ENCODE measurements around the gene TAS2R20.

The TAS2R20 gene

DNA sequence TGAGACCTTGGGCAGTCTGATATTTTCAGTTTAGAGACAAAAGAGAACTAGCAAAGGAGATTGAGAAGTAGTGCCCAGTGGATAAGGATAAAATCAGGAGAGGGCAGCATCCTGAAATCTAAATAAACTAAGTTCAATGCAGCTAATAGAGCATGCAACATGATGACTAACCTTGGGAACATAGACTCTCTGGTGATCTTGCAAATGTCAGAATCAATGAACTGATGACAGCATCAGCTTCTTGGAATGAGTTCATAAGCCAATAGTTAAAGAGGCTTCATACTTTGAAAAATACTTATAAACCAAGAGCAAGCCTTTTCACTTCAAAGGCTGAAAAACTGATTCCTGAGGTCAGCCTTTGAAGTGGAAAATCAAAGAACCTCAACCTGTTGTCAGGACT, 16.1 kb upstream of the TAS2R20 start:
- Histone ChIP-seq H3K27ac (no peak overlapping the region), H3K27me3 (no peaks in the 10 kb centered on the region), H3K4me1 (ENCODE audit: control insufficient read depth in 1 of 2, insufficient read depth in 1 of 2, low read depth in 1 of 2, low read length in 1 of 2) (no peaks in the 10 kb centered on the region), H3K4me3 (ENCODE audit: low read depth in 1 of 2, low read length in 1 of 2) (no peak overlapping the region), H3K9me3 (no peaks in the 10 kb centered on the region), H3K36me3 (no peaks in the 10 kb centered on the region)
- TF ChIP-seq CTCF (IDR thresholded peaks at IDR 0.05) = no peak

GRCh38 chr12:11007608-11008007, 9.5 kb upstream of the TAS2R20 start:
- no peaks in the 10 kb centered on the region for H3K36me3 ChIP-seq
- no peak for TF ChIP-seq CTCF (IDR thresholded peaks at IDR 0.05)
- no peak overlapping the region for H3K27ac ChIP-seq
- H3K4me3 ChIP-seq (ENCODE audit: low read depth in 1 of 2, low read length in 1 of 2) = no peak overlapping the region
- H3K9me3 ChIP-seq = no peaks in the 10 kb centered on the region
- no peaks in the 10 kb centered on the region for H3K4me1 ChIP-seq (ENCODE audit: control insufficient read depth in 1 of 2, insufficient read depth in 1 of 2, low read depth in 1 of 2, low read length in 1 of 2)
- H3K27me3 ChIP-seq = no peaks in the 10 kb centered on the region

- Histone ChIP-seq H3K27me3 (no peaks in the 10 kb centered on the region), H3K4me3 (ENCODE audit: low read depth in 1 of 2, low read length in 1 of 2) (no peak overlapping the region), H3K27ac (no peak overlapping the region), H3K9me3 (no peaks in the 10 kb centered on the region), H3K36me3 (peaks cover 9% of the 10 kb centered on the region), H3K4me1 (ENCODE audit: control insufficient read depth in 1 of 2, insufficient read depth in 1 of 2, low read depth in 1 of 2, low read length in 1 of 2) (no peaks in the 10 kb centered on the region)
- TF ChIP-seq CTCF (IDR thresholded peaks at IDR 0.05) = no peak
These were observed 3.8 kb downstream of the TAS2R20 start for GRCh38 chr12:10994307-10994706.

DNA sequence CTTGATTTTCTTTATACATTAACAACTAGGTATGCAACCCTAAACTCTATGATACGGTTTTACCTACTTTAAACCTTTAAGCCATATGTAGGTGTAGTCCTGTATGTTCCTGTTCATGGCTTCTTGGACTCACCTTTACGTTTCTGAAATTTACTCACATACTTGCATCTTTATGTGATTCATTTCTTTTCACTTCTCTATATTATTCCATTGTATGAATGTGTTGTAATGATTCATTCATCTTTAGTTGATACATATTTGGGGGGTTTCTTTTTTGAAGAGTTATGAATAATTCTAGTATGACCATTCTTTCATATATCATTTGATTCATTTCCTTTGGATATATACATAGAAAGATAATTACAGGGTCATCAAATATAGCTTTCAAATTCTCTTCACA, 9.0 kb downstream of the TAS2R20 start:
- Histone ChIP-seq H3K27me3 (no peaks in the 10 kb centered on the region), H3K27ac (no peak overlapping the region), H3K9me3 (no peaks in the 10 kb centered on the region), H3K4me3 (ENCODE audit: low read depth in 1 of 2, low read length in 1 of 2) (no peak overlapping the region), H3K36me3 (peaks cover 6% of the 10 kb centered on the region), H3K4me1 (ENCODE audit: control insufficient read depth in 1 of 2, insufficient read depth in 1 of 2, low read depth in 1 of 2, low read length in 1 of 2) (no peaks in the 10 kb centered on the region)
- TF ChIP-seq CTCF (IDR thresholded peaks at IDR 0.05) = no peak

GRCh38 chr12:10986812-10987211, 11.3 kb downstream of the TAS2R20 start, which contains the start of gene TAS2R50:
Gene TAS2R50 (minus strand): TSS chr12:10986912. CDS start chr12:10986860, 52 bp downstream.
- Histone ChIP-seq H3K36me3 (no peaks in the 10 kb centered on the region), H3K27me3 (no peaks in the 10 kb centered on the region), H3K4me1 (ENCODE audit: control insufficient read depth in 1 of 2, insufficient read depth in 1 of 2, low read depth in 1 of 2, low read length in 1 of 2) (no peaks in the 10 kb centered on the region), H3K9me3 (no peaks in the 10 kb centered on the region), H3K27ac (no peak within 1 kb of the TSS), H3K4me3 (ENCODE audit: low read depth in 1 of 2, low read length in 1 of 2) (no peak within 1 kb of the TSS)
- TF ChIP-seq CTCF (IDR thresholded peaks at IDR 0.05) = no peak

DNA sequence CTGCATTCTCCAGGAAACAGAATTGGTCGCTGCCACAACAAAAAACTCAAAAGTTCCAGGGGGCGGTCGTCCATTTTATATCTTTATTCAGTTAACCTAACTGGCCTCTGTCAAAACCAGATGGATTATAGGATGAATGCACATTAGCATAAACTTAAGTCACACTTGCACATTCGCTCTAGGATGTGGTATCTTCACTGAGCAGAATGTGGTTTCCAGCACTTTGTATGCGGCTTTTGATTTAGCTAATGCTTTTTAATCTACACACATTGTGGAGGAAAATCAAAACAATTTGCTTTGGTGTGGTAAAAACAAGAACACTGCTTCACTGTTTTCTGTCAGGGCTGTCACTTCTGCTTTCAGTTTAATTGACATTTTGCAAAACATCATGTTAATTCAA, 15.9 kb downstream of the TAS2R20 start:
- H3K27me3 ChIP-seq = no peaks in the 10 kb centered on the region
- no peak for TF ChIP-seq CTCF (IDR thresholded peaks at IDR 0.05)
- H3K4me3 ChIP-seq (ENCODE audit: low read depth in 1 of 2, low read length in 1 of 2) = no peak overlapping the region
- H3K36me3 ChIP-seq = no peaks in the 10 kb centered on the region
- H3K9me3 ChIP-seq = no peaks in the 10 kb centered on the region
- H3K27ac ChIP-seq = no peak overlapping the region
- H3K4me1 ChIP-seq (ENCODE audit: control insufficient read depth in 1 of 2, insufficient read depth in 1 of 2, low read depth in 1 of 2, low read length in 1 of 2) = no peaks in the 10 kb centered on the region

Data from neutrophil (primary cell).